Chondrocyte (in vitro differentiated cells): Measurements from ENCODE around the gene IRAG1. TPM values are rescaled to one million over a fixed set of nuclear protein-coding genes. Genes with fewer than 3 reads are reported as not detected.

Experiments used
- DNase-seq: peaks from one replicate; pipeline ENCODE4 v3.0.0; 2021; ENCODE audit warnings: mixed read lengths, low spot score
- H3K27ac Mint-ChIP-seq: one replicate; pipeline ENCODE4 v1.8.0; 2021; ENCODE audit warnings: mild to moderate bottlenecking, moderate library complexity, mixed read lengths; ENCODE audit not compliant: unreplicated experiment
- H3K27me3 Mint-ChIP-seq: 2 replicates; pipeline ENCODE4 v1.8.0; 2021; ENCODE audit warnings: low read depth, mixed read lengths
- H3K36me3 Mint-ChIP-seq: 2 replicates; pipeline ENCODE4 v1.8.0; 2021; ENCODE audit warnings: low read depth, mixed read lengths
- H3K4me1 Mint-ChIP-seq: 2 replicates; pipeline ENCODE4 v1.8.0; 2021; ENCODE audit warnings: low read depth, mild to moderate bottlenecking, mixed read lengths
- H3K4me3 Mint-ChIP-seq: one replicate; pipeline ENCODE4 v1.8.0; 2021; ENCODE audit warnings: mild to moderate bottlenecking, moderate library complexity, mixed read lengths; ENCODE audit not compliant: unreplicated experiment
- H3K9me3 Mint-ChIP-seq: 2 replicates; pipeline ENCODE4 v1.8.0; 2021; ENCODE audit warnings: low read depth, mixed read lengths
- long read RNA-seq: library from polyadenylated mRNA; stranded (forward); transcript quantifications from one replicate; pipeline ENCODE4 v2.0.0, GENCODE V29; 2021
- total RNA-seq: library from RNA; stranded (reverse); gene quantifications from 3 replicates; pipeline ENCODE4 v1.2.1, GENCODE V29; 2021
- TF ChIP-seq, protein P1 (sequence below): fragments of 200-600 bp; sonication (generic); IDR thresholded peaks from 2 replicates; pipeline ENCODE4 v1.5.0; 2021; ENCODE audit warnings: antibody characterized with exemption, mild to moderate bottlenecking, moderate library complexity

The IRAG1 gene, protein sequence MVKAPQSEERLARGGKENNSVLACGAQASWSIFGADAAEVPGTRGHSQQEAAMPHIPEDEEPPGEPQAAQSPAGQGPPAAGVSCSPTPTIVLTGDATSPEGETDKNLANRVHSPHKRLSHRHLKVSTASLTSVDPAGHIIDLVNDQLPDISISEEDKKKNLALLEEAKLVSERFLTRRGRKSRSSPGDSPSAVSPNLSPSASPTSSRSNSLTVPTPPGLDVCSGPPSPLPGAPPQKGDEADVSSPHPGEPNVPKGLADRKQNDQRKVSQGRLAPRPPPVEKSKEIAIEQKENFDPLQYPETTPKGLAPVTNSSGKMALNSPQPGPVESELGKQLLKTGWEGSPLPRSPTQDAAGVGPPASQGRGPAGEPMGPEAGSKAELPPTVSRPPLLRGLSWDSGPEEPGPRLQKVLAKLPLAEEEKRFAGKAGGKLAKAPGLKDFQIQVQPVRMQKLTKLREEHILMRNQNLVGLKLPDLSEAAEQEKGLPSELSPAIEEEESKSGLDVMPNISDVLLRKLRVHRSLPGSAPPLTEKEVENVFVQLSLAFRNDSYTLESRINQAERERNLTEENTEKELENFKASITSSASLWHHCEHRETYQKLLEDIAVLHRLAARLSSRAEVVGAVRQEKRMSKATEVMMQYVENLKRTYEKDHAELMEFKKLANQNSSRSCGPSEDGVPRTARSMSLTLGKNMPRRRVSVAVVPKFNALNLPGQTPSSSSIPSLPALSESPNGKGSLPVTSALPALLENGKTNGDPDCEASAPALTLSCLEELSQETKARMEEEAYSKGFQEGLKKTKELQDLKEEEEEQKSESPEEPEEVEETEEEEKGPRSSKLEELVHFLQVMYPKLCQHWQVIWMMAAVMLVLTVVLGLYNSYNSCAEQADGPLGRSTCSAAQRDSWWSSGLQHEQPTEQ
- total RNA-seq: 19.2 to 51.0 TPM (median 50.6 TPM) in 3 replicates
- long read RNA-seq, full-length matches to known transcripts: 1 of 19 reads
- long read RNA-seq, partial matches to known transcripts: 8 of 19 reads
- long read RNA-seq, other reads (novel, unspliced or antisense): 10 of 19 reads

- Mint-ChIP-seq H3K4me1 (peaks cover 64% of the 10 kb centered on the region), H3K9me3 (no peaks in the 10 kb centered on the region), H3K36me3 (peaks cover 4% of the 10 kb centered on the region), H3K27me3 (no peaks in the 10 kb centered on the region), H3K4me3 (peak within 1 kb of the TSS; percentile 92), H3K27ac (peak within 1 kb of the TSS; percentile 83)
- DNase-seq: no peak
- TF ChIP-seq, protein P1, sequence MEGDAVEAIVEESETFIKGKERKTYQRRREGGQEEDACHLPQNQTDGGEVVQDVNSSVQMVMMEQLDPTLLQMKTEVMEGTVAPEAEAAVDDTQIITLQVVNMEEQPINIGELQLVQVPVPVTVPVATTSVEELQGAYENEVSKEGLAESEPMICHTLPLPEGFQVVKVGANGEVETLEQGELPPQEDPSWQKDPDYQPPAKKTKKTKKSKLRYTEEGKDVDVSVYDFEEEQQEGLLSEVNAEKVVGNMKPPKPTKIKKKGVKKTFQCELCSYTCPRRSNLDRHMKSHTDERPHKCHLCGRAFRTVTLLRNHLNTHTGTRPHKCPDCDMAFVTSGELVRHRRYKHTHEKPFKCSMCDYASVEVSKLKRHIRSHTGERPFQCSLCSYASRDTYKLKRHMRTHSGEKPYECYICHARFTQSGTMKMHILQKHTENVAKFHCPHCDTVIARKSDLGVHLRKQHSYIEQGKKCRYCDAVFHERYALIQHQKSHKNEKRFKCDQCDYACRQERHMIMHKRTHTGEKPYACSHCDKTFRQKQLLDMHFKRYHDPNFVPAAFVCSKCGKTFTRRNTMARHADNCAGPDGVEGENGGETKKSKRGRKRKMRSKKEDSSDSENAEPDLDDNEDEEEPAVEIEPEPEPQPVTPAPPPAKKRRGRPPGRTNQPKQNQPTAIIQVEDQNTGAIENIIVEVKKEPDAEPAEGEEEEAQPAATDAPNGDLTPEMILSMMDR: no peak
Measured at GRCh38 chr11:10693509-10694081, at the start of gene IRAG1. Gene IRAG1, minus strand, starts transcription at chr11:10693755. Its CDS starts 153 bp downstream, at chr11:10693602.

DNA sequence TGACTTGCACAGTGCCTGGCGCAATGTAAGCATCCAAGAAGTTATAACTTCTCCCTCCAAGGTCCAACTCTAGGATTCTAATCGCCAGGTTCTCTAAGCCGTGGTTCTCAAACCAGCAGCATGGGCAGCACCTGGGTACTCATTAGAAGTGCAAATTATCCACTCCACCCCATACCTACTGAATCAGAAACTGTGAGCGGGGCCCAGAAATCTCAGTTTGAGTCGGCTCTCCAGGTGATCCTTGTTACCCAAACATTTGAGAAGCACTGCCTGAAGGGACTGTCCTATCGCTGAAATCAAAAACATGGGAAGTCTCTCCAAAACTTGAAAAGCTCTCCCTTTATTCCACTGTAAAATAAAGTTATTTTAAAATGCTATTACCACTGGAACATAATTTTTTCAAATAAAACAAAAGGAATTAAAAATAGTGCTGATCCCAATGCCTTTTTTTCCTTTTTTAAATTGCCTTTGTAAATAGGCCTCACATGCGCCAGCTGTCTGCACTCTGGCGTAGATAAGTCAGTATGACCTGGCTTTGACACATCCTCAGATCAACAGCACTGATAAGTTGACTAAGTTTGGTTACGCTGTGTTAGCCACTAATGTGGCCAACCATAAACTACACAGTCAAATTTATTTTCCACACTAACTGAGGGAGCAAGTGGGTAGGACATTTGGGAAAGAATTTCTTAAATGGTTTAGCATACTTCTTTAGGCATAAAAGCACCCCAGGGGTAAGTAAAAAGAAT lies 49.1 kb upstream of the IRAG1 start:
- no peak overlapping the region for H3K4me3 Mint-ChIP-seq
- no peaks in the 10 kb centered on the region for H3K36me3 Mint-ChIP-seq
- no peaks in the 10 kb centered on the region for H3K27me3 Mint-ChIP-seq
- TF ChIP-seq, protein P1: no peak
- no peaks in the 10 kb centered on the region for H3K4me1 Mint-ChIP-seq
- no peak for DNase-seq
- H3K9me3 Mint-ChIP-seq: no peaks in the 10 kb centered on the region
- H3K27ac Mint-ChIP-seq: no peak overlapping the region

GRCh38 chr11:10735481-10736475 lies 42.2 kb upstream of the IRAG1 start:
- peak overlapping the region; percentile 55 for H3K27ac Mint-ChIP-seq
- no peaks in the 10 kb centered on the region for H3K27me3 Mint-ChIP-seq
- TF ChIP-seq, protein P1: peak; percentile 100
- DNase-seq: peak; percentile 96
- H3K36me3 Mint-ChIP-seq: no peaks in the 10 kb centered on the region
- peak overlapping the region; percentile 61 for H3K4me3 Mint-ChIP-seq
- peaks cover 17% of the 10 kb centered on the region for H3K4me1 Mint-ChIP-seq
- peaks cover 7% of the 10 kb centered on the region for H3K9me3 Mint-ChIP-seq

DNA sequence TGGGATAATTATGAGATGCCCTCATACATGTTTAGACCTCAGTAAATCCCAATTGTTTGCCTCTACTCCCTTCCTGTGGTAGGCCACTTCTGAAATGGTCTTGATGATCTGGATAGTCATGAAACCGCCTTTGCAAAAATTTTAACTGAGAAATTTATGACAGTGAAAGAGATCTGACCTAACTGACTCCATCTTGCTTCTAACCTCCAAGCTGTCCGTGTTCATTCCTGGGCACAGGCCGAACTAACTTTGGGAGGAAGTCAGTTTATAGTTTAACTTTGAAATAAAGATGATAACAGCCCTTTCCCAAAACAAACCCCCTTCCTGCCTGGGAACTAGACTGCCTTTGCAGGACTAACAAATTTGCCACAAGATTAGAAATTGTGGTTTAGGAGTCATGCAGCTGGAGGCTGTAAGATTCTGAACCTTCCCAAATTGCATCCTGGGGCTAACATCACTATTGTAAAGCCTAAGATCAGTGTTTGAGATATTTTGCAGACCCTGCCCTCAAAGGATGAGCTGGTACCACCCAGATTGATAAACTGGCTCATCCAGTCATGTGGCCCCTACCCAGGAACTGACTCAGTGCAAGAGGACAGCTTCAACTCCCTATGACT lies 37.6 kb upstream of the IRAG1 start:
- Mint-ChIP-seq H3K9me3 (peaks cover 7% of the 10 kb centered on the region), H3K36me3 (no peaks in the 10 kb centered on the region), H3K27me3 (no peaks in the 10 kb centered on the region), H3K4me1 (peaks cover 23% of the 10 kb centered on the region), H3K4me3 (no peak overlapping the region), H3K27ac (no peak overlapping the region)
- TF ChIP-seq, protein P1: no peak
- no peak for DNase-seq
